Measurements from ENCODE around the gene P2RY12.
A peak's percentile ranks its signal among the peaks of the same experiment; 100 is the strongest.

P2RY12 gene

GRCh38 chr3:151307131-151307530 lies 77.4 kb downstream of the P2RY12 start:
- DNase-seq (ENCODE audit: low spot score): no peak

GRCh38 chr3:151306168-151306810 lies 78.3 kb downstream of the P2RY12 start:
- no peak for DNase-seq (ENCODE audit: low spot score)

- no peak for DNase-seq (ENCODE audit: low spot score)
These were observed 78.8 kb downstream of the P2RY12 start for GRCh38 chr3:151305775-151306151.

- peak; percentile 58 for DNase-seq (ENCODE audit: low spot score)
These were observed 79.3 kb downstream of the P2RY12 start for GRCh38 chr3:151305060-151305774.

- DNase-seq (ENCODE audit: low spot score): no peak
These were observed 80.8 kb downstream of the P2RY12 start for GRCh38 chr3:151303751-151304150.

GRCh38 chr3:151301787-151302186 lies 82.8 kb downstream of the P2RY12 start:
- no peak for DNase-seq (ENCODE audit: low spot score)

- DNase-seq (ENCODE audit: low spot score): no peak
These were observed 84.0 kb downstream of the P2RY12 start for GRCh38 chr3:151300539-151300938.

- DNase-seq (ENCODE audit: low spot score): no peak
These were observed 85.5 kb downstream of the P2RY12 start for GRCh38 chr3:151299006-151299405.

GRCh38 chr3:151297429-151297828 lies 87.1 kb downstream of the P2RY12 start:
- no peak for DNase-seq (ENCODE audit: low spot score)

- no peak for DNase-seq (ENCODE audit: low spot score)
These were observed 88.3 kb downstream of the P2RY12 start for GRCh38 chr3:151296226-151296625.

GRCh38 chr3:151293127-151293526 lies 91.4 kb downstream of the P2RY12 start:
- no peak for DNase-seq (ENCODE audit: low spot score)

GRCh38 chr3:151290673-151291072 lies 93.9 kb downstream of the P2RY12 start:
- peak; percentile 5 for DNase-seq (ENCODE audit: low spot score)

- DNase-seq (ENCODE audit: low spot score): no peak
These were observed 95.1 kb downstream of the P2RY12 start for GRCh38 chr3:151289445-151289844.
